ENCODE measurements around the gene LAYN.

LAYN gene

DNA sequence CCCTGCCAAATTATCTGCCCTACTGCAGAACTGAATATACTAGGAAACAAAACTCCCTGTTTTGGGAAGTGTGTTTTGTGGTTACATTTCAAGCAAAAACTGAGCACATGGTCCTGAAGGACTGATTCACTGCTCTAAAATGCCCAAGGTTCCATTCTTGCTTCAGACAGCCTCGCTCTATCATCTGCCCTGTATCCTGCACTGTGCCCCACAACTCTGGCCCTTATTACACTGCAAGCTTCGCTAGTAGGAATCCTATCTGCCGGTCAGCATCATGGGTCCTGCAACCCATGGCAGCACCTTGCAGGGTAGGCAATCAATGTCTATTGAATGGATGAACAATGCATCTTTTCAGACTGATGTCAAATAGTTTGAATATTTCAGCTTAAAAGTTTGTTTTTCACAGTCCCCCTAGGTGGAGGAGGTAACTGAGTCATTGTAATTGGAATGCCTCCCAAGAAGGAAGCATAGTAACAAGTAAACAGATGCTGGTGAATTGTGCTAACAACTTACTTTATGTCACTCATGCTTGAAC is 21.3 kb downstream of the LAYN start:
- DNase-seq (ENCODE audit: low read depth), result no peak

DNA sequence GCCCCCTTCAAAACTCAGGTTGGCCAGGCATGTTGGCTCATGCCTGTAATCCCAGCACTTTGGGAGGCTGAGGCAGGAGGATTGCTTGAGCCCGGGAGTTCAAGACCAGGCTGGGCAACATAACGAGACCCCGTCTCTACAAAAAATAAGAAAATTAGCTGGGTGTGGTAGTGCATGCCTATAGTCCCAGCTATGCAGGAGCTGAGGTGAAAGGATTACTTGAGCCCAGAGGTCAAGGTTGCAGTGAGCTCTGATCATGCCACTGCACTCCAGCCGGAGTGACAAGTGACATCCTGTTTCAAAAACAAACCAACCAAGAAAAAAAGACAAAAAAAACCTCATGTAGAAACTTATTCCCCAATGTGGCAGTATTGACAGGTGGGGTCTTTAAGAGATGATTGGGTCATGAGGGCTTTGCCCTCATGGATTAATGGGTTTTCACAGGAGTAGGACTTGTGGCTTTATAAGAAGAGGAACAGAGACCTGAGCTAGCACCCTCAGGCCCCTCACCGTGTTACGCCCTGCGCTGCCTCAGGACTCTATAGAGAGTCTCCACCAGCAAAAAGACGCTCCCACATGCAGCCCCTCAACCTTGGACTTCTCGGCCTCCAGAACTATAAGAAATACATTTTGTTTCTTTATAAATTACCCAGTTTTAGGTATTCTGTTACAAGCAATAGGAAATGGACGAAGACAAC is 22.3 kb downstream of the LAYN start:
- no peak for DNase-seq (ENCODE audit: low read depth)

DNA sequence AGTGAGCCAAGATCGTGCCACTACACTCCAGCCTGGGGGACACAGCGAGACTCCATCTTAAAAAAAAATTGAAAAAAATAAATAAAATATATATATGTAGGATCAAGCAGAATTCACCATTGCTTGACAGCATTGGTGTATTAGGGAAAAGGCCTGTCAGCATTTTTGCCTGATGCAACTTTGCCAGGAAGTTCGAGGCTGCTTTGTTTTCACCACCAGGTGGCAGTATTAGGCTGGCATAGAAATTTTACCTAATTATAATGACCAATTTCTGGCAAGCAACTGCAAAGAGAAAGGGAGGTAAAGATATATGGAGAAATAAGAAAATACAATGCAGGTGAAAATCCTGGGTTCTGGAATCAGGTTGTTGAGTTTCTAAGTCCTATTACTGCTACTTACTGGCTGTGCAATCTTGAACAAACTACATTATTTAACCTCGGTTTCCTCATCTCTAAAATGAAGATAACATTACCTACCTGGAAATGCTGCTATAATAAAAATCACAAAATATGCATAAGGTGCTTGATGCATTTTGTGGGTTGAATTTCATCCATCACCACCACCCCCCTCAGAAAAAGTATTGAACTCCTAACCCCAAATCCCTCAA is 24.7 kb downstream of the LAYN start:
- peak; percentile 24 for DNase-seq (ENCODE audit: low read depth)

DNA sequence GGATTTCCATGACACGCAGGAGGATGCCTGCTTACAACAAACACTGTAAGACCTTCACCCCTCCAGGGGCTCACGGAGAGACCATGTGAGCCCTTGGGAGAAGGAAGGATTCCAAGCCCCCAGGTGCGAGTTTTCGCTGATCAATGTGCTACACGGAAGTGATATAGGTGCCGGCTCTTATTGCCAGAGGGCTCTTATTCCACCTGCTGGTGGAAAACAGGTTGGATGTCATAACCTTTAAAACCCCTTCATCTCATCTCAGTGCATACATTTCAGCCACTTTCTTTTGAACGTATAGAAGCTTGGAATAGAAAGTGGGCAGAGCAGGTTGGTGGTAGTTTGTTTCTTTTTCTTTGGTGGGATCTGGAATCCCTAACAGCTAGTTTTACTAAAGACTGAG is 25.8 kb downstream of the LAYN start:
- no peak for DNase-seq (ENCODE audit: low read depth)

- DNase-seq (ENCODE audit: low read depth), result no peak
Observed at GRCh38 chr11:111569476-111569875, 29.0 kb downstream of the LAYN start.

DNA sequence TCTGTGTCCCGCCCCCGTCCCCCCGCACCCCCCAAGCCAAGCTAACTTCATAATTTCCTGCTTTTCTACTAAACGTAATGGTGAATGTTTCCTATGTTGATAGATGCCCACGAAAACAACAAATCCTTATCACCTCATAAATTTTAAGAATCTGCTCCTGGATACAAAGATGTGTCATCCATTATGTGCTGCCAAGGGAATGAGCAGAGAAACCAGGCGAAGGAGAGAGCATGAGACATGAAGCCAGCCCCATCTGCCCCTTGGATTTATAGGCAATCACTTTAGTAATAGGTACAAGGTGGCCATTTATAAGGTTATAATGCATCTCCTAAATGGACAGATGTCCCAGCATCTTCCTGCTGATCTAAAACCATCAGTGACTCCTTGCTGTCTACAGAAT is 30.3 kb downstream of the LAYN start:
- DNase-seq (ENCODE audit: low read depth), result no peak

- DNase-seq (ENCODE audit: low read depth), result no peak
Observed at GRCh38 chr11:111571829-111572501, 31.4 kb downstream of the LAYN start.

DNA sequence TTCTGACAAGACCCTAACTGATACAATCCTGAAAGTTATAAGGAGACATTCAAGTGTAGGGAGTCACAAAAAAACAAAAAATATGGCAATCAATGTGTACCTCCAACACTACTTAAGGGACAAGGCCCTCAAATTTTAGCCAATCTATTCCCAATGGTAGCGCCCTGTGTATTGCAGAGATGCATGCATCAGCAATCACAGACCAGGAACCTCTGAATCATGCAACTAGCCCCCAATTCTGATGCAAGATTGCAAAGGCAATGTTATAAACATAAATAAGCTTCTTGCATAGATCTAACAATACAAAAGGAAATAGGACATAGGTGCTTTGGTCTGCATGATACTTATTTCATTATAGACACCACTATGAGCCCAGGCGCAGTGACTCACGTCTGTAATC is 32.1 kb downstream of the LAYN start:
- DNase-seq (ENCODE audit: low read depth), result no peak

DNA sequence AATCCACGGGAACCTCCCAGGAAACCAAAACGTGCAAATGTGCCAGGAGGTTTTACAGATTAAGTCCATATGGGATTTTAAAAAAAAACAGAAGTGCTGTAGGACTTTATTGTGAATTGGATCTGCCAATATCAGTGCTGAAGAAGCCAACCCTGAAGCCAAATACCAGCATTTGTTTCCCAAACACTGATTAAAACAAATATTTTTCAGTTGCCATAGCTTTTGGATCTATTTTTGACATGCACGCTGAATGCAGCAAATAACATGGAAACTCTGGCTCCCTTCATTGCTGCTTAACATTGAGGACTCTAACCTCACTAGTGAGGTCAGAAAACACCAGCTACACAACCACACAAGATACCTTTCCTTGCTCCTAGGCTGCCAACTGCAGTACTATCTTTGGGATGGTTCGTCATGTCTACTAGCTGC is 33.3 kb downstream of the LAYN start:
- no peak for DNase-seq (ENCODE audit: low read depth)

DNA sequence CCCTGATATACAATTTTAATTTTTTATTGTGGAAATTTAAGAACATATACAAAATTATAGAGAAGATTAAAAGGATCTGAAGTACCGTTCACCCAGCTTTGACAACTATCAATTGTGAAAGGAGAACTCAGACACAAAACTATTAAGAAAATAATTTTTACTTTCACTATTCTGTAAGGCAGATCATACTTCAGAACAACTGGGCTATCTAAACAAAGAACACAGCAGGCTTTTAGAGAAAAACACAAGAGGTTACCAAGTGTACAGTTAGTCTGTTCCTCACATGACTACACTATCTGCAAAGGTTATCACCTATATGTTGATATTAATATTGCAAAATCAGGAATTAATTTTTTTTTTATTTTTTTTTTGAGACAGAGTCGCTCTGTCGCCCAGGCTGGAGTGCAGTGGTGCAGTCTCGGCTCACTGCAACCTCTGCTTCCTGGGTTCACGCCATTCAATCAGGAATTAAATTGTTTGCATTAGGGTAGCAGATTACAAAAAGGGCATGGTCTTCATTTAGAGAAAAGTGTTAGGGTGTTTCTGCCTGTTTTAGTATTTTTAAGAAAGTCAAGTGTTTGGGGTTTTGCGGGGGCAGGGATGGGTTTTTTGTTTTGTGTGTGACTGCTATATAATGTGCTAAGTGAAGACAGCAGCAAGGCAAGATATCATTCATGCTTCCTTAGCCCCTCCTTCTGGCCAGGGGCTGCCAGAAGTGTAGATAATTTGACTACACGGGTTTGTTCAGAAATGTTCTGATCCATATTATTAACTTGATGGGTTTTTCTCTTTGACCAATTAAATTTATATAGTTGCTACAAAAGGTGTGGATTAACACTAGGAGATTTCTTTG is 34.1 kb downstream of the LAYN start:
- no peak for DNase-seq (ENCODE audit: low read depth)

DNA sequence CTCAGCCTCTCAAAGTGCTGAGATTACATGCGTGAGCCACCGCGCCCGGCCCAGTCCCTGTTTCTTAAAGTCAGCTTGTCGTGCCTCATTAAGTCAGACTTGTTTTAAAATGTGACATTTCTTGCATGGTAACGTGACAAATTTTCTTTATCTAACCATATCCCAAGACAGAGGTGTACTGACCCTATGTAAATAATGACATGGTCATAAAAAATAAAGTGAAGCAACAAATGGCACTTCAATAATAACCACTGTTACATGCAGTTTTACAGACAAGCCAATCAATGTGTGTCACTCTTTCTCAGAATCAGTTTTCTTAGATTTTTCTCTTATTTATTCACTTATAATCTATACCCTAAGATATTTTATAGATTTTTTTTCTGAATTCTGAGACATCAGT is 35.2 kb downstream of the LAYN start:
- no peak for DNase-seq (ENCODE audit: low read depth)

- no peak for DNase-seq (ENCODE audit: low read depth)
Observed at GRCh38 chr11:111577821-111578220, 37.3 kb downstream of the LAYN start.

DNA sequence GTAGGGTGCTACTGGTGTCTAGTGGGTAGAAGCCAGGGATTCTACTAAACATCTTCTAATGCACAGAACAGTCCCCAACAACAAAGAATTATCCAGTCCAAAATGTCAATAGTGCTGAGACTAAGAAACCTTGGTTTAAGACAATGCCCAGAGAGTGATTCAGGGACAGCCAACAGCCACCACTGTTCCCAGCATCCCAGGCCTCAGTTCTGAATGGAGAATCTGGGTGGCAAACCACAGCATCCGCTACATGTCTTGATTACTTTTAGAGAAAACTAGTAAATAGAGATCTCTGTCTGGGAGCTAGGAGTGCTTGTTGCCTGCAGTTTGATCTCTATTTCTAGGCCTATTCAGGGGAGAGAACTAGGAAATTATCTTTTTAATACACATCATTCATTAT is 40.8 kb downstream of the LAYN start:
- DNase-seq (ENCODE audit: low read depth), result no peak

DNA sequence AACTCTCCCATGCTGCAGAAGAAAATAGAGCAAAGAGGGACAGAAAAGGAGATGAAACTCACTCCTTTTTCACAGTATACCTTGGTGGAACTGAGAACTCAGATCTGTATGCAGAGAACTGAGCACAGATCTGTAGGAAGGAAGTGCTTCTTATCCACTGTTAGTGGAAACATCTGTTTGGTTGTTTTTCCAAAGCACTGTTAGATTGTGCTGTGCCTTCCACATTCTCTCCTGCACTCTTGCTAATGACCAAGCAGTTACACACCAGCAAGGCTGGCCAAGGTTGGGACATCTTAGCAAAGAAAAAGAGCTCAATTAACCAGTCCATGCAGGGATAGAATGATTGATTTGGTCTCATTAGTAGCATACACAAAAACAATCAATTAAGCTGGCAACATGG is 41.6 kb downstream of the LAYN start:
- no peak for DNase-seq (ENCODE audit: low read depth)

GRCh38 chr11:111582881-111583280 is 42.4 kb downstream of the LAYN start:
- DNase-seq (ENCODE audit: low read depth), result no peak

DNA sequence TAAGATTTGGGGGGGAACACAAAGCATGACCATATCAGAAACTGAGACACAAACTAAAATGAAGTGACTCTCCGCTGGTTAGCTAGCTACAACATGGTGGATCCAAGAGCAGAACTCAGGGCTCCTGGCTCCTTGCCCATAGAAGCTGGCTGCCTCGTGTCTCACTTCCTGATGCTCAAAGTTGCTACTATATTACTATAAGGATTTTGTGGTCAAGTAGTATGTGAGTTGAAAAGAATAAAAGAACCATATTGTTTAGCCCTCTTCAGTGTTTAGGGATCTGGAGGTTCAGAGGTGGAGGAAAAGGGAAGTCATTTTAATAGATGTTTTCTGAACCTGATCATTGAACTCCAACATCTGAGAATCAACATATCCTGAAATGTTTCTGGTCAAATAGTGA is 44.9 kb downstream of the LAYN start:
- DNase-seq (ENCODE audit: low read depth), result no peak

DNA sequence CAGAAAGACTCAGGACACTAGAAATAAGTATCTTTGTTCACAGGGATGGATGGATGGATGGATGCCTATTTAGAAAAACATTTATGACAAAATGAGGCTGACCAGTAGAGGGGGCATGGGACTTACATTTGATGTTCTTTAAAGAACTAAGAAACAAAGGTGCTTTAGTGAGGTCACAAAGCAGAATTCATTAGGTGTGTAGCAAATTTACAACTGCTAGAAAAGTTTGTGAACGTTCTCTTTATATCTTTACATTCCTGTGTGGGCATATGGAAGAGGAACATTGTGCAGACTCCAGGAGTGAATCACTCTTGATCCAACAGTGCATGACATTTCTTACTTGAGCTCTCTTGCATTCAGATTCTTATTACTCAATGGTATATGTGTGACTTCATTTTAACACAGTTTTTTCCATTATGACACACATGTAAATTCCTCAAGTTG is 45.9 kb downstream of the LAYN start:
- DNase-seq (ENCODE audit: low read depth), result no peak

GRCh38 chr11:111589114-111589513 is 48.6 kb downstream of the LAYN start:
- no peak for DNase-seq (ENCODE audit: low read depth)

GRCh38 chr11:111589886-111590499 is 49.5 kb downstream of the LAYN start:
- no peak for DNase-seq (ENCODE audit: low read depth)

DNA sequence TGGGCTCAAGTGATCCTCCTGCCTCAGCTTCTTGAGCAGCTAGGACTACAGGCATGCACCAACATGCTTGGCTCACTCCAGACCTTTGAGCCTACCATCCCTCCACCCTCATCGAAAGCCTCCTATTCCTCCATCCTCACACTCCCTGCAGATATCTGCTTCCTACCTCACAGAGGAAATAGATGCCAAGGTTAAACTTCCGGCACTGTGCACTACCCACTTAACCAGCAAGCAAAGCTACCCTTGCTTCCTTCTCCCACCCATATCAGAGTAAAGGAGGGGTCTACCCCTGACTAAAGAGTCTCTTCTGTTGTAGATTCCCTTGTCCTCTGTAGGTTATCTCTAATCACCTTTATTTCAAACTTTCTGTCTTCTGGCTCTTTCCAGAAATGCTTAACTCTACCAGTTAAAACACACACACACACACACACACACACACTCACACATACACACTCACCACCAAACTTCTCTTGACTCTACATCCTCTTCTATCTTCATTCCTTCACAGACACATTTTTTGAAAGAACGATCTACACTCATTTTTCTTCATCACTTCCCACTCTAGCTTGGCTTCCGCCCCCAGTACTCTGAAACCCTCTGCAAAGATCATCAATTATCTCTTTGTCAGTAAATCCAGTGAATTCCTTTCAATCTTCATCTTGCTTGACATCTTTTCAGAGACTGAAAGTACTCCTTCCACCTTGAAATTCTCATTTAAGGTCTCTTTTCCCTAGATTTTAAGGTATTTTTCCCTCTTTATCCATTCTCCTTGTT is 50.9 kb downstream of the LAYN start:
- no peak for DNase-seq (ENCODE audit: low read depth)

DNA sequence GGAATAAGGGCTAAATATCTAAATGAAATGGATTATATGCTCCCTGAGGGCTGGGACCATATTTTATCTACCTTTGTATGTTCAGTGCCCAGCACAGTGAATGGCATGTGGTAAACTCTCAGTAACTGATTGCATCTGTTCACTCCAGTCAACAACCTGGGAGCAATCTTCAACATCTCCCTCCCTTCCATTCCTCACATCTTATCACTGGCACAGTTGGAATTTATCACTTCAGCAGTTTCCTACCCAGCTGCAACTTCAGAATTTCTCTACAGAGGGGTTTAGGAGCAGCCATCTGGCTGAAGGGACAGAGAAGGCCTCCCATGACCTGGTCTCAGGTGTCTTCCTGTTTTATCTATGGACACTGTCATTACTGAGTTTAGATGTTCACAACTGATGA is 52.0 kb downstream of the LAYN start:
- DNase-seq (ENCODE audit: low read depth), result no peak

All from stimulated activated CD8-positive, alpha-beta memory T cell treated with anti-CD3 and anti-CD28 coated beads, Interleukin-7, amount 100 ng/mL, for 24 hours (primary cell).